A549 (cell line): ENCODE results near the gene RNF141.

Experiments used
- CBX2 ChIP-seq: fragments of 200-600 bp; sonication (generic); IDR thresholded peaks from 2 replicates; pipeline ENCODE4 v1.6.1; 2016; ENCODE audit warnings: low read depth, mild to moderate bottlenecking, borderline replicate concordance
- CHD2 ChIP-seq: fragments of 150-350 bp; IDR thresholded peaks from 2 replicates; pipeline ENCODE4 v1.6.1; 2014; ENCODE audit warnings: low read length; ENCODE audit not compliant: partially characterized antibody
- CHD4 ChIP-seq: fragments of 200-600 bp; sonication (generic); IDR thresholded peaks from 2 replicates; pipeline ENCODE4 v1.6.1; 2016; ENCODE audit warnings: antibody characterized with exemption, mild to moderate bottlenecking, borderline replicate concordance
- ESRRA ChIP-seq: fragments of 150-350 bp; IDR thresholded peaks from 2 replicates; pipeline ENCODE4 v1.6.1; 2014; ENCODE audit warnings: mild to moderate bottlenecking, low read length, borderline replicate concordance
- JUN ChIP-seq, 2 experiments: fragments of >200 bp; sonication (Bioruptor Twin); formaldehyde crosslinking; IDR thresholded peaks; 2 replicates in 1 of 2; 3 replicates in 1 of 2; pipeline ENCODE4 v1.6.1; 2016 to 2017
- KDM1A ChIP-seq: fragments of 200-600 bp; sonication (generic); IDR thresholded peaks from 2 replicates; pipeline ENCODE4 v1.6.1; 2016; ENCODE audit warnings: low read depth, mild to moderate bottlenecking
- POLR2A ChIP-seq: IDR thresholded peaks from 2 replicates; pipeline ENCODE4 v1.6.1; 2012; ENCODE audit warnings: mild to moderate bottlenecking, low read length
- RAD21 ChIP-seq, 2 experiments: fragments of >200 bp in 1 of 2; sonication (Bioruptor Twin) in 1 of 2; formaldehyde crosslinking in 1 of 2; IDR thresholded peaks in 1 of 2; conservative IDR thresholded peaks in 1 of 2; 2 replicates in 1 of 2; 3 replicates in 1 of 2; pipeline ENCODE4 v1.6.1; 2012 to 2018; ENCODE audit warnings: inconsistent platforms in 1 of 2
- TF ChIP-seq, protein P1 (sequence below): fragments of >200 bp; sonication (Bioruptor Twin); formaldehyde crosslinking; IDR thresholded peaks from 3 replicates; pipeline ENCODE4 v1.6.1; 2016
- TF ChIP-seq, protein P2 (sequence below): fragments of >200 bp; sonication (Bioruptor Twin); formaldehyde crosslinking; IDR thresholded peaks from 3 replicates; pipeline ENCODE4 v1.5.1; 2016
- TF ChIP-seq, protein P3 (sequence below): IDR thresholded peaks from 2 replicates; pipeline ENCODE4 v1.6.1; 2012; ENCODE audit warnings: low read depth, borderline replicate concordance

DNA sequence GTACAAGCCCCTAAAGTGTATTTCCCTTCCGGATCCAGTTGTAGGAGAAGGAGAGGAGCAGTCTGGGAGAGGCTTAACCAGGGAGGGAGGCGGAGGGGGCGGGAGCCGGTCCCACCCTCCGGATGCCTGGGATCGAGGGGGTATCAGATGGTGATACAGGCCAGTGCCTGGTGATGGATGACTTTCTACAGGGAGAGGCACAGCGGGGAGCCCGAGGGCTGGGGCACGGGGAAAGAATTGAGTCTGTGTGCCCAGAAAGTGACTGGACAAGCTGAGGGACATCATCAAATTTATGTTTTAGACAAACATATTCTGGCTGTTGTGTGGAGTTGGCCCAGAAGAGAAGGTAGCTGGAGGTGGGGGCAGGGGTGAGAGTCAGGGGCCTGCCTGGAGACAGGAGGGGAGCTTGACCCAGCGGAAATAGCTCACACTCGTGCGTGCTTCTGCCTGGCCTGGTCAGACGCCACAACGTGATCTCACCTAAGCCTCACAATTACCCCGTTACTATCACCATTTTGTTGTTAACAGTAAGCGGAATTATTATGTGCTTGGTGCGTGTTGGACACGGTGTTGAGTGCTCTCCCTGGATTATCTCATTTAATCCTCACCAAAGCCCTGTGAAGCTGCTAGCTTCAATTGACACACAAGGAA, 43.5 kb downstream of the RNF141 start:
- TF ChIP-seq, protein P1, sequence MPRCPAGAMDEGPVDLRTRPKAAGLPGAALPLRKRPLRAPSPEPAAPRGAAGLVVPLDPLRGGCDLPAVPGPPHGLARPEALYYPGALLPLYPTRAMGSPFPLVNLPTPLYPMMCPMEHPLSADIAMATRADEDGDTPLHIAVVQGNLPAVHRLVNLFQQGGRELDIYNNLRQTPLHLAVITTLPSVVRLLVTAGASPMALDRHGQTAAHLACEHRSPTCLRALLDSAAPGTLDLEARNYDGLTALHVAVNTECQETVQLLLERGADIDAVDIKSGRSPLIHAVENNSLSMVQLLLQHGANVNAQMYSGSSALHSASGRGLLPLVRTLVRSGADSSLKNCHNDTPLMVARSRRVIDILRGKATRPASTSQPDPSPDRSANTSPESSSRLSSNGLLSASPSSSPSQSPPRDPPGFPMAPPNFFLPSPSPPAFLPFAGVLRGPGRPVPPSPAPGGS, result no peak
- TF ChIP-seq, protein P2, sequence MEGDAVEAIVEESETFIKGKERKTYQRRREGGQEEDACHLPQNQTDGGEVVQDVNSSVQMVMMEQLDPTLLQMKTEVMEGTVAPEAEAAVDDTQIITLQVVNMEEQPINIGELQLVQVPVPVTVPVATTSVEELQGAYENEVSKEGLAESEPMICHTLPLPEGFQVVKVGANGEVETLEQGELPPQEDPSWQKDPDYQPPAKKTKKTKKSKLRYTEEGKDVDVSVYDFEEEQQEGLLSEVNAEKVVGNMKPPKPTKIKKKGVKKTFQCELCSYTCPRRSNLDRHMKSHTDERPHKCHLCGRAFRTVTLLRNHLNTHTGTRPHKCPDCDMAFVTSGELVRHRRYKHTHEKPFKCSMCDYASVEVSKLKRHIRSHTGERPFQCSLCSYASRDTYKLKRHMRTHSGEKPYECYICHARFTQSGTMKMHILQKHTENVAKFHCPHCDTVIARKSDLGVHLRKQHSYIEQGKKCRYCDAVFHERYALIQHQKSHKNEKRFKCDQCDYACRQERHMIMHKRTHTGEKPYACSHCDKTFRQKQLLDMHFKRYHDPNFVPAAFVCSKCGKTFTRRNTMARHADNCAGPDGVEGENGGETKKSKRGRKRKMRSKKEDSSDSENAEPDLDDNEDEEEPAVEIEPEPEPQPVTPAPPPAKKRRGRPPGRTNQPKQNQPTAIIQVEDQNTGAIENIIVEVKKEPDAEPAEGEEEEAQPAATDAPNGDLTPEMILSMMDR, result no peak
- TF ChIP-seq POLR2A (no peak), KDM1A (no peak), JUN (IDR thresholded peaks at IDR 0.05) (no peak), CHD4 (no peak), CHD2 (no peak), CBX2 (no peak), ESRRA (no peak), RAD21 (conservative IDR thresholded peaks at IDR 0.05 in 1 of 2, IDR thresholded peaks at IDR 0.05 in 1 of 2) (no peak)
- TF ChIP-seq, protein P3, sequence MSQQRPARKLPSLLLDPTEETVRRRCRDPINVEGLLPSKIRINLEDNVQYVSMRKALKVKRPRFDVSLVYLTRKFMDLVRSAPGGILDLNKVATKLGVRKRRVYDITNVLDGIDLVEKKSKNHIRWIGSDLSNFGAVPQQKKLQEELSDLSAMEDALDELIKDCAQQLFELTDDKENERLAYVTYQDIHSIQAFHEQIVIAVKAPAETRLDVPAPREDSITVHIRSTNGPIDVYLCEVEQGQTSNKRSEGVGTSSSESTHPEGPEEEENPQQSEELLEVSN, result no peak
